HG03066 (cell line): ENCODE measurements around the gene CHMP6.

ENCODE experiments used
- ATAC-seq: cut with Tn5 transposase; IDR thresholded peaks from one replicate; pipeline ENCODE4 v1.9.1; 2021; ENCODE audit warnings: low read depth; ENCODE audit not compliant: unreplicated experiment

Gene CHMP6

DNA sequence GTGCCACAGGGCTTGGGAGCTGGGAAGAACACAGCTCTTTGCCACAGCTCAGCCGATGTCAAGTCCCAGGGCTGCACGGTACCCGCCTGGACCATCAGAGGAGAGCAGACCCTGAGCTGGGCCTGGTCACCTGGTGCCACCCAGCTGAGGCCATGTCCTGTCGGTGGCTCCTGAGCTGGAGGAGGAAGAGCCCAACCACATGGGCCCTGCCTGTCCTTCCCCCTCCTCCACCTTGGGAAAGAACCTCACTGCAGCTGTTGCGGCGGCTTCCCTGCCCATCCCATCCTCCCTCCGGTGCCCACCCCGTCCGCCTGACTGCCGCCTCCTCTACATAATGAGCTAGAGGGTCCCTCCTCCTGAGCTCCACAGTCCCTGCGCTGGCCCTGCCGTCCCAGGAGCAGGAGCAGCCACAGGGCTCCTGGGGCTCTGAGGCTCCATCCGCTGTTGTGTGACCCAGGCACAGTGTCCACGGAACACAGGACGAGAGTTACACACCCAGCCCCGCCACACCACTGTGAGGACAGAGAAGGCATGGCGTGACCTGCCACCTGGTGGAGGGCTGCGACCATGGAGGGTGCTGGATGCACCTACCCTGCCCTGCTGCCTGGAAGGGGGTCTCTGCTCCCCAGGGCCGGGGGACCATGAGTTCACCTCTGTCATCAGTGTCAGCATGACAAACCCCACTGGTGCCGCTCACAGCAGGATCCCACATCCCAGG lies 21.4 kb upstream of the CHMP6 start:
- no peak for ATAC-seq

DNA sequence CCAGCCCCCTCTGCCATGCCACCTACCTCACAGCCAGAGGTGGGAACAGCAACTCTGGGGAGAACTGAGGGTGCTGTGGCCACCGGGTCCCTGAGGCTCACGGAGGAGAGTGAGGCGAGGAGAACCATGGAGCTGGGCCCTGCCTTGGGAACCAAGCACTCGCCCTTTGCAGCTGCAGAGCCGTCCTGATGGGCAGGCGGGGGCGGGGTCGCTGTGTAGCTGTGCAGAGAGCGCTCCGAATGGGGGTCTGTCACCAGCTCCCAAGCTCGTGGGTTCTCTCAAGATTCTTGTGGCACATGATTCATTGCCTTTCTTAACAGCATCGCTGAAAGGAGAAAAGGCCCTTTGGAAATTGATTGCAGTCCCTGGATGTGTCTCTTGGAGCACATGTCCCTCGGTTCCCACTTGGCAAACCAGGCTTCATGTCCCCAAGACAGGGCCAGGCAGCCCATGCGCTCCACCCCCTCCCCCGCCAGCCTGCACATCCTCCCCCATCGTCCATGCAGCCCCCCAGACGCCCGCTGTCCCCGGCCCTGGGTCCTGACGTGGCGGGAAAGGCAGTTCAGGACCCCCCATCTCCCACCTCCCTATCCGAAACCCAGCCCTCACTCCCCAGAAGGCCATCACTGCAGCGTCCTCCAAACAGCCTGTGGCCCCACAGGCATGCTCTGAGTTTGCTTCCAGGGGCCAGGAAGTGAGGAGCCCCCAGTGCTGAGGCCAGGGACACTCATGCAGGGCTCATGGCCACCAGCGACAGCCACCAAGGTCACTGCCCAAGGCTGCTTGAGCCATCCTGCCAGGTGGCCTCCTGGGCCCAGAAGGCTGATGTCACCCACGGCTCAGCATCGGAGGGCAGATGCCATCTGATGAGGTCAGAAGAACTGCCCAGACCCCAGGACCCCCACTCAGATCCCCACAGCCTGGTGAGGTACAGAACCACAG lies 20.6 kb upstream of the CHMP6 start:
- ATAC-seq: no peak

DNA sequence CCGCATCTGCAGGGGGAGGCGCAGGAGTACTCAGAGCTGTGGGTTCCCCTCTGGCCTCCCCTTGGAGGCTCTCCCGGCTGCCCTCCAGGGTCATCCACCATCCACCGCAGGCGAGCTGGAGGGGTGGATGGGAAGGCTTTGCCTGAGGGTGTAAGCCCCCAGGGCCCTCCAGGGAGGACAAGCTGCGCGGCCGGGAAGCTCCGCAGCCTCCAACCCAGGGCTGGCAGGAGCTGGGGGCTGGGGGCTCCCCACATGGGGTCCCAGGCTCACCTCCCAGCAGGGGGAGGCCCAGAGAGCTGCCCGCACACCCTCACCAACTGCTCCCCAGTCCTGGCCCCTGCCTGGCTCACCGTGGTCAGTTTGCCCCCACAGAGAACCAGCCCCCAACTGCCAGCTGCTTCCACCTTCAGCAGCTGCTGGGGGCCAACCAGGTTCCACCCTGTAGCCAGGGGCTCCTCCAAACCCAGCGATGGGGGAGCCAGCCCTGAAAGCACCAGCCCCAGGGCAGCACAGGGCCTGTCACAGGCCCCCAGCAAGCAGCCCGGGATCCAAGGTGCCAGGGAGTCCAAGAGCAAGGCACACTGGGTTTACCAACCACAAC lies 19.8 kb upstream of the CHMP6 start:
- ATAC-seq: no peak

DNA sequence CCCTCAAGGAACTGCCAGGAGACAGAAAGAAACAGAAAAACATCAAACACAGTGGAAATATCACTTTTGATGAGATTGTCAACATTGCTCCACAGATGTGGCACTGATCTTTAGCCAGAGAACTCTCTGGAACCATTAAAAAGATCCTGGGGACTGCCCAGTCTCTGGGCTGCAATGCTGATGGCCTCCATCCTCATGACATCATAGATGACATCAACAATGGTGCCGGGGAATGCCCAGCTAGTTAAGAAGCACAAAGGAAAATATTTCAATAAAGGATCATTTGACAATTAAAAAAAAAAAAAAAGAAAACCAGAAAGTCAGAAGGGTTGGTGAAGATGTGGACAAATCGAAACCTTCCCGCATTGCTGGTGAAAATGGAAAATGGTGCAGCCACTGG lies 14.9 kb upstream of the CHMP6 start:
- ATAC-seq: no peak

DNA sequence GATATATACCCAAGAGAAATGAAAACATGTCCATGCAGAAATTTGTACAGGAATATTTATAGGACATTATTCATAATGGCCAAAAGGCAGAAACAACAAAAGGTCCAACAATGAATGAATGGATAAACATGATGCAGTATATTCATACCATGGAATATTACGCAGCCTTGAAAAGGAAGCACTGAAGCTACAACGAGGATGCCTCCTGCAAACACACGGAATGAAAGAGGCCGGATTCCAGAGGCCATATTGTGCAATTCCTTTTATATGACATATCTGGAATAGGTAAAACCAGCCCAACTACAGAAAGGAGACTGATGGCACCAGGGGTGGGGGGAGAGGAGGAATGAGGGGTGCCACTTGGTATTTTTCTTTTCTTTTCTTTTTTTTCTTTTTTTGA lies 14.5 kb upstream of the CHMP6 start:
- ATAC-seq: no peak

DNA sequence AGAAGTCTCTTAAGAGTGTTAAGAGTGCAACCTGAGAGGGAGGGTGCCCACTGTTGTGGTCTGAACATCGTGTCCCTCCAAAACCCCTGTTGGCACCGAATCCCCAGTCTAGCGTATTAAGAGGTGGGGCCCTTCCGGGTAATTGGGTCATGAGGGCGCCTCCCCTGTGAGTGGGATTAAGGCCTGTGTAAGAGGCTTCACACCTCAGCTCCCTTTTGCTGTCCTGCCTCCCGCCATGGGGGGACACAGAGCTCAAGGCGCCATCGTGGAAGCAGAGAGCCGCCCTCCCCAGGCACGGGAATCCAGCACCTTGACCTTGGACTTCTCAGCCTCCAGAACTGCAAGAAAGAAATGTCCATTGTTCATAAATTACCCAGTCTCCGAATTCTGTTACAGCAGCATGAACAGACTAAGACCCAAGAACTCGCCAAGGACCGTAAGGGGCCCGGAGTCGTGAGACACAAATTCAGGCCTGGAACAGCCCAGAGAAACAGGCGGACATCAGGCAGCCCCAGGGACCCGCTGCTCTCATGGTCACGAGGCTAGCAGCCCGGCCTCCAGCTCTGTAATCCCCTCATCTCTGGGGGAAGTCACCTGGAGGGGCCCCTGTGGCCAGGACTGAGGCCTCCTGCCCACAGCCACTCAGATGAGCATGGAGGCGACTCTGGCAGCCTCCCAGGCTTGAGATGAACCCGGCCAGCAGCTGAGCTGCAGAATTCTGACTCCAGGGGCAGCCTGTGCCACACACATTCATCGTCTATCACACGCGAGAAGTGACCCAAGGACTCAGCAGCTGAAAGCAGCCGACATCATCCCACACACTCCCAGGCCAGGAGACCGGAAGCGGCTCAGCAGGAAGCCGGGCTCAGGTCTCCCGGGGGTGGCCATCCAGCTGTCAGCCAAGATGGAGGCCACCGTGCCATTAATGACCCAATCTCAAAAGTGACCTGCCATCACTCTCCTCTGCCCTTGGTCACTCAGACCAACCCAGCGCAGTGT lies 12.8 kb upstream of the CHMP6 start:
- ATAC-seq: no peak

DNA sequence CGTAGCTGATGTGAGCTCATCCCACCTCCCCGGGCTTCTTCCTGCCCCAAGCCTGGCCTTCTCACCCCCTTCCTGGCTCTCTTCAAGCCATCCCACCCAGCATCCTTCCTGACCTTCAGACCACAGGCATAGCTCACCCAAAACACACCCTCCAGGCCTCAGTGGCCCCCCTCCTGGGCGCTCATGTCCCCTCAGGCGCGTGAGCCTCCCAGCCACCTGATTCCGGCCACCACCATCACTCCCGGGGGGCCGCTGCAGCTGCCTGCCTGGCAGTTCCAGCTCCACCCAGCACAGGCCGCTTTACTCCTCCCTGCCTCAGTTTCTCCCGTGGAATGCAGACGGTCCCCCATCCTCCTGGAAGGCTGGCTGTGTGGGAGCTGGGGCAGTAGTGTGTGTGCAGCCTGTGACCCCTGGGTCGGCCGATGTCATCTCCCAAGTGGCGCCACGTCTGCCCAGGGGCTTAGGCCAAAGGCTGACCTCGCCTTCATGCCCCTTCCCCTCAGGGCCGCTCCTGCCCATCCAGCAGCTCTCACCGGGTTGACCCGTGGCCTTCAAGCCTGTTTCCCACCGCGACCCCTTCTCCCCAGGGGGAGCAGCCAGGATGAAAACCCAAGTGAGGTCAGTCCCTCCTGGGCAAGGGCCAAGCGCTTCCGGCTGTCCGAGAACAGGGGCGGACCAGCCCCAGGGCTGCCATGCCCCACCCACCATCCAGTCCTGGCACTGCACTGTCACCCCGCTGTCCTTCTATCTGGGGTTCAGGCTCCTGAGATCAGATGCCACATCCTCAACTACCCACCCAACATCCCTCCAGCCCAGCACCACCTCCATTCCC lies 11.9 kb upstream of the CHMP6 start:
- ATAC-seq: no peak

DNA sequence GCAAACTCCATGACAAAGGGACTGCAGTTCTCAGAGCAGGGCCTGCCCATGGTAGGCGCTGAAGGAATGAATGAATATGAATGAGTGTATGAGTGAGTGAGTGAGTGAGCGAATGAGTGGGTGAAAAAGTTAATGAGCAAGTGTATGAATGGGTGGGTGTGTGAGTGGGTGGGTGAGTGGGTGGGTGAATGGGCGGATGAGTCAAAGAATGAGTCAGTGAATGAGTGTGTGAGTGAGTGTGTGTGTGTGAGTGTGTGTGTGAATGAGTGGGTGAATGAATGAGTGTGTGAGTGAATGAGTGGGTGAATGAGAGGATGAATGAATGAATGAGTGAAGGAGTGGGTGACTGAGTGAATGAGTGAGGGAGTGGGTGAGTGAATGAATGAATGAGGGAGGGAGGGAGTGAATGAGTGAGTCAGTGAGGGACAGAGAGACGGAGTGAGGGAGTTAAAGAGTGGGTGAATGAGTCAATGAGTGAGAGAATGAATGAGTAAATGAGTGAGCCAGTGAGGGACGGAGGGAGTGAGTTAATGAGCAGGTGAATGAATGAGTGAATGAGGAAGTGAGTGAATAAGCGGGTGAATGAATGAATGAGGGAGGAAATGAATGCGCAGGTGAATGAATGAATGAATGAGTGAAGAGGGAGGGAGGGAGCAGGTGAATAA lies 11.1 kb upstream of the CHMP6 start:
- no peak for ATAC-seq

DNA sequence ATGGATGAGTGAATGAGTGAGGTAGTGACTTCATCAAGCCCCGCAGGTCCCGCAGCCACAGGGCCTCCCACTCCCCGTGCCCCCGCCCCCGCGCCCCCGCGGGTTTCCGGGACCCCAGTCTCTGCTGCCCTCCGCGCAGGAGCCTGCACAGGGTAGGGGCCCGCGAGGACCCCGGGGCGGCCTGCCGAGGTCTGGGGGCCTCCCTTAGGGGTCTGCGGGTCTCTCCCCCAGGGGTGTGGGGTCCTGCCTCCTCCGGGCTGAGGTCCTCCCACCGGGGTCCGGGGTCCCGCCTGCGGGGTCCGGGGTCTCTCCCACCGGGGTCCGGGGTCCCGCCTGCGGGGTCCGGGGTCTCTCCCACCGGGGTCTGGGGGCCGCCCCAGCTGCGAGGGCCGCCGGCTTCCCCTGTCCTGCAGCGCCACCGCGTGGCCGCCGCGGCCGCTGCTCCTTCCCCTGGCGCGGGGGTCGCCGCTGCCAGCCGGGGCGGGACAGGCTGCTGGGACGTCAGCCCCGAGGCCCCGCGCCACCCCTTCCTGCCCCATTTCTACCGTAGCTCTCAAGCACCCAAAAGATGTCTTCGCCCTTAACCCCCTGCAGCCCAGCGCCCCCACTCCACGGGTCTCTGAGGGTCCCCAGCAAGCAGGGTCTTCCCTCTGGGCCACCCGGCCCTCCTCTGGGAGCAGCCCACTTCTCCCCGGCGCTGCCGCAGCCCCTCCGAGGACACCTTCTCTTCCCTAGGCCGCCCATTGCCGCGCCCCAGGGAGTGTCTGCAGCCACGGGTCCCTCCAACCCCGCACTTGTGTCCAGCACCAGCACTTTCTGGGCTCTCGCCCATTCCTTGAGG lies 10.4 kb upstream of the CHMP6 start:
- ATAC-seq: no peak

DNA sequence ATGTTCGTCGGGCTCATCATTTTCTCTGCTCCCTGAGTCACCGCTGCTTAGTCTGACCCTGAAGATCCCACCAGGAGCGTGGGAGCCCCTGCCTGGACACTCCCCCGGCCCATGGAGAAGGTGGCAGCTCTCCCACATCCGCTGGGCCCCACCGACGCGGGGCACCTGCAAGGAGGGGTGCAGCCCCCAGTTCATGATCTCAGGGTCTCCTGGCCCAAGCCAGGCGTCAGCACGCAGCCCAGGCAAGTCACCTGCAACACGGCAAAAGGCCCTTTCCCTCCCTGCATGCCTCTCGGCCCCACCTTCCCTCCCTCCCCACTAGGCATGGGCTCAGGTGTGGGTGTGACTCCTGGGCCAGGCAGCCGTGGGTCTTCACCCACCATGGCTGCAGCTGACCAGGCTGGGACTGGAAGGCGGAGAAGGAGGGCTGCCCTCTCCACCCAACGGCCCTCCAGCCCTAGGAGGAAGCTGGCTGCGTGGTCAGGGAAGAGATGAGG lies 9.7 kb upstream of the CHMP6 start:
- ATAC-seq: no peak

DNA sequence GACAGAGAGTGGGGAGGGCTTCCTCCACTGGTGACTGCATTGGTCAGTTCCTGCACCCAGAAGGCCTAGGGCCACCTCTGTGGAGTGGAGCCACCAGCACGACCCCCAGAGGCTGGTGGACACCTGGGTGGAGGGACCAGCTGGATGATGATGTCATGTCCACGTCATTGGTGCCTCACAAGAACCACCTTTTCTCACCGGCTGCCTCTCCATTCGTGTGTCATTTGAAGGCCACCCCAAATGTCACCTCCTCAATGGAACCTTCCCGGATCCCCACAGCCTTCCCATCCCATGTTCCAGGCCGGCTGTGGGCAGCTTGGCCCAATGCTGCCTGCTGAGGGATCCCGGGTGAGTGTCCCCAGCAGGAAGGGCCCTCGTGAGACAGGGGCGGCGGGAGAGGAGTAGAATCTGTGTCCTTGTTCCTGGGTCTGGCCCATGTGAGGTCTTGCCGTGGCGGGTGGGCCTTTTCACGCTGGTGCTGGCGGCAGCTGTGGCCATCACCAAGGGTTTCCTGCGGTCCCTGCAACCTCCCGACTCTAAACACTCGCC lies 9.1 kb upstream of the CHMP6 start:
- ATAC-seq: no peak

DNA sequence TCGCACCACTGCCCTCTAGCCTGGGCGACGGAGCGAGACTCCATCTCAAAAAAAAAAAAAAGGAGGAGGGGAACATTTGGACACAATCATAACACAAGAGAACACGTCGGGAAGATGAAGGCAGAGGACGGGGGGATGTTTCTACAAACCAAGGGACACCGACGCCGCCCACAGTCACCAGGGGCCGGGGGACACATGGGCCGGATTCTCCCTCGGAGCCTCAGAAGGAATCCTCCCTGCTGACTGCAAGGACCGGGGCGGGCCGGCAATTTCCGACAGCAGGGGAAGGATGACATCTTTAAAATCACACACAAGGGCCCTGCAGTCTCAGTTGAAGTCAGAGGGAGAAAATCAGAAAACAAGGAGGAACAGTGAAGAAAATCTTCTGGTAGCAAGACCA lies 8.1 kb upstream of the CHMP6 start:
- ATAC-seq: no peak

DNA sequence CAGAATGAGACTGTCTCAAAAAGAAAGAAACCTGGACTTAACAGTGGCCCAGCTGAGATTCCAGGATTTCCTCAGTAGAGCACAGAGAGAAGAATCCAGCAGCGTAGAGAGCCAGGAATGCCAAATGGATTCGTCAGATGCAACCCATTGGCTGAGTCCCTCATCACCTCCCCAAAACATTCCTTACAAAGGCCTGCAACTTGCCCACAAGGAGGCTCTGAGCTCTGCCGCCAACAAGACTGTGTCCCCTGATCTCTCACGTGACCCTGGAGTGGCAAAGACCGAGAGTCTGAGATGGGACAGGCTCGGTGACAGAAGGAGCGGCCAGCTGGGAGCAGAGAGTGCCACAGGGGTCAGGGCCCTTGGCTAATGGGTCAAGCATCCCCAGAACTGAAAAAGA lies 6.9 kb upstream of the CHMP6 start:
- no peak for ATAC-seq

DNA sequence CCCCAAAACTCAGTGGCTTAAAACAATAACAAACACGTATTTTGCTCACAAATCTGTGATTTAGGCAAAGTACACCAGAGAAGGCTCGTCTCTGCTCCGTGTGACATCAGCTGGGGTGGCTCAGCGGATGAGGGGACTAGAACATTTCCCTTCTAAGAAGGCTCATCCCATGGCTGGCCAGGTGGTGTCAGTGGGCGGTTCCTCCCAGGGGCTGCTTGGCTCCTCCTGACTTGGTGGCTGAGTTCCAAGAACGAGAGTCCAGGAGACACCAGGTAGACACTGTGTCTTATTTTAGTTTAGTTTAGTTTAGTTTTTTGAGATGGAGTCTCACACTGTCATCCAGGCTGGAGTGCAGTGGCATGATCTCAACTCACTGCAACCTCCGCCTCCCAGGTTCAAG lies 5.6 kb upstream of the CHMP6 start:
- no peak for ATAC-seq

DNA sequence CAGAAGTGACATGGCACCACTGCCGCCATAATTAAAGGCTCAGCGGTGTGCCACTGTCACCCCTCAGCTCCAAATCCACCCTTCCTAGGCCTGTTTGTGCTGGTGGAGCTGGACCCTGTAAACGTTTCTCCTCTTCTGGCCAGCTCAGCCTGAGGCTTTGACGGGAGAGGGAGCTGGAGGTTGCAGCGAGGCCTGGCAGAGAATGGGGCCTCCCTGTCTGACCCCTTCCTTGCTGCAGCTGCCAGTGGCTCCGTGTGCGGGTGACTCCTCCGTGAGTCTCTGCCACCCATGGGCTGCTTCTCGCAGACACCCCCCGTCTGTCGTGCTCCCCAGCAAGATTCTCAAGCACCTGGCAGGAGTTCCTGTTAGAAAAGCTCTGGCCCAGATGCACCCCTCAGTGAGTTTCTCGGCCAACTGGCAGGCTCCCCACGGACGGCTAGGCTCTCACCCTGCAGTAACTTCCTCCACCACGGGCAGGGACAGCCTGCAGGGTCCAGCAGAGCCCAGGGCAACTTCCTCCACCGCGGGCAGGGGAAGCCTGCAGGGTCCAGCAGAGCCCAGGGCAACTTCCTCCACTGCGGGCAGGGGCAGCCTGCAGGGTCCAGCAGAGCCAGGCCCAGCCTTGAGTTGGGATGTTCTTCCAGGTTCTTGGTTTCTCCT lies 4.7 kb upstream of the CHMP6 start:
- no peak for ATAC-seq

DNA sequence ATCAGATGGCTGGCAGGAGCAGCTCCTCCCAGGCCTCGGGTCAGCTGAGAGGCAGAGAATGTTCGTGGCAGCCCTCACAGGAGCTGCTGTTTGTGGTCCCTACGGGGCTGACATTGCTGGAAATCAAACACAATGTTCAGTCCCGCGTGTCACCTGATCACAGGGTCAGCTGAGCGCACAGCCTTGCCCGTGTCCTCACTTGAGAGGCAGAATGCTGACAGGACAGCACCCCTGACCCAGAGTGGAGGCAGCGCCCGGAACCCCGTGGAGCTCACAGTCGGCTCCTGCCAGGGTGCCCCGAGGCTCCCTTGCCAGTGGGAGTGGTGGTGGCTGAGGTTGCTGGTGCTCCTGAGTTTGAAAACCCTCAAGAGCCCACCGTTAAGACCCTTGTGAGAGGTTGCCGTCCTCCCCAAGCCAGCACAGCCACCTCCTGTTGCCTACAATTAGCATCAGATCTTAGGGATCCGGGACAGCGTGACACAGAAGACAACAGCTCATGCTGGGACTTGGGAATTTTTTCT lies 3.6 kb upstream of the CHMP6 start:
- ATAC-seq: no peak

DNA sequence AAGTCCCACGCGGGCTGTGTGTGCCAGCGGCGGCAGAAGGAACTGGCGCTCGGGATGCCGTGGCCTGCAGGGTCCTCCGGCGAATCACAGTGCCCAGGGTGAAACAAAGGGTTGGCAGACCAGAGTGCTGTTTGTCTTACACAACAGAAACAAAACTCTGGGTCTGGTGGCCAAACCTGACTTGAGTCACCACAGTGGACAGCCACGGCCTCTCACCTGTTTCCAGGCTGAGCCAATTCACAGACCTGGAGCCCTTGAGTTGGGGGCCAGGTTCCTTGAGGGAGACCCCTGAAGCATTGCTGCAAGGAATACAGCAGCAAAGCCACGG lies 2.1 kb upstream of the CHMP6 start:
- ATAC-seq: no peak
